OCI-LY3 (cell line): ENCODE measurements around the gene ATP5ME.

ENCODE experiments used
- CTCF ChIP-seq: fragments of 200-600, 300-600 bp; sonication (generic); IDR thresholded peaks from 2 replicates; pipeline ENCODE4 v1.5.1; 2014; ENCODE audit warnings: antibody characterized with exemption, low read length, low read depth
- EZH2phosphoT487 ChIP-seq: fragments of 200-600 bp; shearing (Covaris generic); IDR thresholded peaks from 2 replicates; pipeline ENCODE4 v1.6.1; 2018; ENCODE audit warnings: antibody characterized with exemption, mixed run types, low read depth

- no peak for TF ChIP-seq CTCF
- no peak for TF ChIP-seq EZH2phosphoT487
Observed at GRCh38 chr4:627347-628125, 46.5 kb downstream of the ATP5ME start.
